GM19324 (cell line): ENCODE data around the gene CEP57.

Experiments used
- ATAC-seq: cut with Tn5 transposase; IDR thresholded peaks from one replicate; pipeline ENCODE4 v1.9.1; 2021; ENCODE audit warnings: mild to moderate bottlenecking, moderate library complexity; ENCODE audit not compliant: unreplicated experiment, low FRiP score

Gene CEP57

GRCh38 chr11:95790123-95790932 lies at the start of gene CEP57:
TSS of gene CEP57 (plus strand) at chr11:95790498. CDS start at chr11:95790699, 201 bp downstream.
- ATAC-seq: peak; percentile 72

DNA sequence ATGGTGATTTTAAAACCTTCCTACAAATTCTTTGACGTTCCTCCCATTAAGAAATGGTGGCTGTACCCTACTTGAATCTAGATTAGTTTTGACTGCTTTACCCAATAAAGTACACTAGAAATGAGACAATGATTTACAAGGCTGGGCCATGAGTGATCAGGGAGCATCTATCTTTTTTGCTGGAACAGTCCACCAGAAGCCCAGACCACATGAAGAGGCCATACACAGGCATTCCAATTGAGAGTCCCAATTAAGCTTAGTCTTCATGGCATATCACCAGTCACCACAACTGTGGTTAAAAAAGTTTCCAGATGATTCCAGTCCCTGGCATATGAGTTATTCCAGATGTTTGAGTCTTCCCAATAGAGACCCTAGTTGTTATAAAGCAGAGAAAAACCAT lies 40.2 kb upstream of the CEP57 start:
- no peak for ATAC-seq

- no peak for ATAC-seq
Observed at GRCh38 chr11:95751515-95751914, 38.8 kb upstream of the CEP57 start.

- no peak for ATAC-seq
Observed at GRCh38 chr11:95760941-95761340, 29.4 kb upstream of the CEP57 start.

GRCh38 chr11:95762534-95762933 lies 27.8 kb upstream of the CEP57 start:
- ATAC-seq: no peak

DNA sequence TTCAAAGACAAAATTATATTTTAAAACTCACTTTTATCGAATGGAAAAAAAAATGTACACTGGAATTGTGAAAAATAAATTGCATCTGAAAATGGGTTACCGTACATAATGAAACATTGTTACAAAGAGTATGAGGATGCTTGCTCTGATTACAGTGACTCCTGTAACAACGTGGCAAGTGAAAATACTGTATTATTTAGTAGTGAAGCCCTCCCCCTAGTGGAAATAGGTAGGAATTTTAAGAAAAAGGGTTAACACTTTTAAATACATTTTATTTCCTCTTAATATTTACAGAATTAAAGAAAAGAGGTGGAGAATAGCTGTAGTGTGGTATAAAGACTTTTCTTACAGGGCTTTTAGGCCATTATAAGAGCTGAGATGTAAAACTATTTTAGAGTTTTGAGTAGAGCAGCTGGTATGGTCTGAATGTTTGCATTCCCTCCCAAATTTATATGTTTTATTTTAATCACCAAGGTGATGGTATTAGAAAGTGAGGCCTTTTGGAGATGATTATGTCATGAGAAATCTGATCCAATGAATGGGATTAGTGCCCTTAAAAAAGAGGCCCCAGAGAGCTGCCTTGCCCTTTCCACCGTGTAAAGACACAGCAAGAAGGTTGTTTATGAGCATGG lies 25.9 kb upstream of the CEP57 start:
- ATAC-seq: no peak

DNA sequence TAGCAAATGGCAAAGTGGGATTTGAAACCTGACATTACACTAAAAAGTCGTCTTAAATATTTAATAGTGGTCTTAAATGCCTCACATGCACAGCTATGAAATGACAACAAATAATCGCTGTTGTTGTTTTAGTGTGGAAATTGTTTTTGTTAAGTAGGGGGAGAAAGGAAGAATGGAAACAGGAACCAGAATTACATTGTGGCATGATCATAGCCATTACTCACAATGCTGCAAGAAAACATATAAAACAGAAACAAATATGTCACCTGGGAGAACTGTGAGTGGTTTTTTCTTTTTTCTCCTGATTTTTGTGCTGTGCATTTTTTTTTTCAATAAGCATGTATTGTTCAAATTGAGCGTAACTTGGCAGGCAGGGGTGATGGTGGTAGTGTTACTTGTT lies 23.6 kb upstream of the CEP57 start:
- no peak for ATAC-seq

- ATAC-seq: no peak
Observed at GRCh38 chr11:95767498-95767897, 22.8 kb upstream of the CEP57 start.

- no peak for ATAC-seq
Observed at GRCh38 chr11:95768521-95768920, 21.8 kb upstream of the CEP57 start.

GRCh38 chr11:95776859-95777258 lies 13.4 kb upstream of the CEP57 start:
- no peak for ATAC-seq

- ATAC-seq: no peak
Observed at GRCh38 chr11:95778699-95779098, 11.6 kb upstream of the CEP57 start.

GRCh38 chr11:95780544-95780943 lies 9.8 kb upstream of the CEP57 start:
- ATAC-seq: no peak

GRCh38 chr11:95788921-95789505 lies 1.3 kb upstream of the CEP57 start:
- no peak for ATAC-seq

DNA sequence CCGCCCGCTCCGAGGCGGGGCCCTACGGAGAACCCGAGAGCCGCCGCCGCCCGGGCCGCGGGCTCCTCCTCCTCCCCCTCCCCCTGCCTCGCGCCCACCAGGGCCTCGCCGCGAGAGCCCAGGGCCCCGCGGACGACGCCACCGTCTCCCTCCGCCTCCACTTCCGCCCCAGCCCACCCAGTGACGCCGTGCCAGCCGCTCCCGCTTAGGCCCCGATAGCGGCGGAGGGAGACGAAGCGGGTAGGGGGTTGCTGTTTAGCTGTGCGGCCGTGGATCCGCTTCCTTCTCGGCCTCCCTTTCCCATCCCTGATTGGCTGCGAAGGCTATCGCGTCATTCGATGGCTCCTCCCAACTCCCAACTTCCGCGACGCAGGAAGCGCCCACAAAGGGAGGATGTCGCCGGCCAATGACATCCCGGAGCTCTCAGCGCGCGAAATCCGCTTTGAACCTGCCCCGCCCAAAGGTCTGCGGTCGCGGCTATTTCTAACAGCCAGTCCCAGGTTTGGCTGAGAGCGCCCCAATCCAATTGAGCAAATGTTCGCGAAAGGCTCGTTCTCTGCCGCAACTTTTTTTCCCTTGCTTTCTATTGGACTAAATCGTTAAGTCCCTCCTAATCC lies 684 bp upstream of the CEP57 start, which contains the start of gene FAM76B:
FAM76B (minus strand) TSS at position 277 of the 617 bp plus-strand sequence. CDS start 304 bp downstream, outside the sequence.
- peak; percentile 82 for ATAC-seq

DNA sequence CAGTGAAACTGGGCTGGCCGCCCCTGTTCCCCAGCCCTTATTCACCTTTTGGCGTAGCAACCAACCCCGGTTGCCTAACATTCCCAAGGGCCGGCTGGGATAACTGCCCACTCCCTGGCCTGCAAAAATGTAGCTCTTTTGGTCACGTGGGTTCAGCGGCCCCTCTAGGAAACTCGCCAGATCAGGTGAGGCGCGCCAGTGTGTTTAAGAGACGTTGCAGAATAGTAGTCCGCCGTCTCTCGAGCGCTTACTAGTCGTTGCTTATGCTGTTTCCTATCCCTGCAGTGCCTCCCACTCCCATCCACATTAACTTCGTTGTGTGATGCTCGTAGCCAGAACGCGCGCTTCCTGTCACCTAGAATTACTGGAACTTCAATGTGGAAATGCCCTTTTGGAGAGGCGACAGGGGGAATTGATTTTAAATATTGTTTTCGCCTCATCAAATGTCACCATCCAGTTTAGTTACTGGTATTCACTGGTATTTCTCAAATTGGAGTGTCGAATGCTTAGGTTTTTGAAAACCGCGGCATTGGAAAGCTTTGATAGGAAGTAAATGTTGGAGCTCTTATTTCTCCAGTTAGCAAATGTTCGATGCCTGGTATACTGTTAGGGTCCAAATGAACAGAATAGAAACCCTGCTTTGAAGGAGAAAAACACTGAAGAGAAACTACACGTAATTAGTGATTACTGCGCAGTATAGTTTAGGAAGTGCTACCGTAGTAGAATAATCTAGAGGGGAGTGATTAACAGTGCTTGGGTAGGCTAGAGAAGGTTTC lies 823 bp downstream of the CEP57 start:
- ATAC-seq: no peak

- ATAC-seq: no peak
Observed at GRCh38 chr11:95791709-95792033, 1.4 kb downstream of the CEP57 start.

- ATAC-seq: no peak
Observed at GRCh38 chr11:95792200-95792599, 1.9 kb downstream of the CEP57 start.

- ATAC-seq: no peak
Observed at GRCh38 chr11:95792700-95793099, 2.4 kb downstream of the CEP57 start.

DNA sequence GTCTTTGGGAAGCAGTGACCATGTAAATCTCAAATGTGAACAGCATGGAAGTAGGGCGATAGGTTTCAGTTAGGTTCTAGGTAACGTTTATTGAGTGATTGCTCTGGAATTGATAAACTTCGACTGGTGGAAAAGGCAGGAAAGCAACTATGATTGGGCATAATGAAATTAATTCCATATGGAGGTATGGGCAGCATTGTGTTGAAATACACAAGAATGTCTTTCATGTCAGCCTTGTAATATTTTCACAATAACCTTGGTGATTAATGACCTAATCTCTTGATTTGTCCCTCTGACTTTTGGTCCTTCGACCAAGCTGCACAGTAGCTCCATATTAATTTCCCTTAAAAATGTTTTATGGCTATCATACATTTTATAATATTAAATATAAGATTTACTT lies 2.8 kb downstream of the CEP57 start:
- no peak for ATAC-seq

DNA sequence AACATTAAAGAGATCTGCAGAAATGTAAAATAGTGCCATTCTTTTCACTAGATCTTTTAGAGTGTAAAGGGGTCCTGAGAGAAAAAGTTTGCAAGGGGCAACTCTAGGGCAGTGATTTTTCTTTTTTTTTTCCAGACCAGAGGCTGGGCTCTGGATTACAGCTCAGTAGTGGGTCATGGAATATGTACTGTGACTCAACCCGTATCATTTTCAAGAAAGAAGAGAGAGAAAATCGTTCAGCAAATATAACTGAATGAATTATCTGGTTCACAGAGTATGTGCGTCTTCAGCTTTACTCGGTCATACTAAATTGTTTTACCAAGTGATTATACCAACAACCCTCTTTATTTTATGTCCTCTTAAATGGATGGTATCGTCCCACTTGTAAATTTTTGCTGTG lies 3.8 kb downstream of the CEP57 start:
- ATAC-seq: no peak
